ENCODE measurements around the gene RECQL5. TPM values are rescaled to one million over a fixed set of nuclear protein-coding genes. Genes with fewer than 3 reads are reported as not detected.

Gene RECQL5
- total and polyA plus RNA-seq, 2 donors (not counting 1 experiment from before 2014, with no cell fraction given) = 8.4 to 26.3 TPM

- Histone ChIP-seq H3K4me1 (ENCODE audit: control insufficient read depth, extremely low read depth, insufficient read depth, low read length) (peaks cover 14% of the 10 kb centered on the region), H3K79me2 (ENCODE audit: control insufficient read depth, insufficient read depth, low read length) (no peaks in the 10 kb centered on the region), H4K20me1 (ENCODE audit: control insufficient read depth, extremely low read depth, insufficient read depth, low read length) (no peaks in the 10 kb centered on the region), H3K27me3 (ENCODE audit: control insufficient read depth, insufficient read depth, low read length) (no peaks in the 10 kb centered on the region), H3K9ac (ENCODE audit: insufficient read depth, low read length) (no peak overlapping the region), H3K36me3 (ENCODE audit: control insufficient read depth, insufficient read depth, low read length) (no peaks in the 10 kb centered on the region), H2AFZ (ENCODE audit: low read length) (no peak overlapping the region), H3K9me3 (ENCODE audit: control insufficient read depth, insufficient read depth, low read depth, low read length) (no peaks in the 10 kb centered on the region), H3K4me2 (ENCODE audit: extremely low read depth, insufficient read depth, low read length) (no peak overlapping the region), H3K4me3 (replicated peaks in 1 of 4; ENCODE audit: control extremely low read depth in 1 of 4, insufficient read depth in 1 of 4, low read depth in 3 of 4, low read length in 4 of 4) (no peak overlapping the region), H3K27ac (ENCODE audit: insufficient read depth, low read length) (no peak overlapping the region)
- TF ChIP-seq, protein P1, sequence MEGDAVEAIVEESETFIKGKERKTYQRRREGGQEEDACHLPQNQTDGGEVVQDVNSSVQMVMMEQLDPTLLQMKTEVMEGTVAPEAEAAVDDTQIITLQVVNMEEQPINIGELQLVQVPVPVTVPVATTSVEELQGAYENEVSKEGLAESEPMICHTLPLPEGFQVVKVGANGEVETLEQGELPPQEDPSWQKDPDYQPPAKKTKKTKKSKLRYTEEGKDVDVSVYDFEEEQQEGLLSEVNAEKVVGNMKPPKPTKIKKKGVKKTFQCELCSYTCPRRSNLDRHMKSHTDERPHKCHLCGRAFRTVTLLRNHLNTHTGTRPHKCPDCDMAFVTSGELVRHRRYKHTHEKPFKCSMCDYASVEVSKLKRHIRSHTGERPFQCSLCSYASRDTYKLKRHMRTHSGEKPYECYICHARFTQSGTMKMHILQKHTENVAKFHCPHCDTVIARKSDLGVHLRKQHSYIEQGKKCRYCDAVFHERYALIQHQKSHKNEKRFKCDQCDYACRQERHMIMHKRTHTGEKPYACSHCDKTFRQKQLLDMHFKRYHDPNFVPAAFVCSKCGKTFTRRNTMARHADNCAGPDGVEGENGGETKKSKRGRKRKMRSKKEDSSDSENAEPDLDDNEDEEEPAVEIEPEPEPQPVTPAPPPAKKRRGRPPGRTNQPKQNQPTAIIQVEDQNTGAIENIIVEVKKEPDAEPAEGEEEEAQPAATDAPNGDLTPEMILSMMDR (conservative IDR thresholded peaks at IDR 0.05 in 1 of 2, IDR thresholded peaks at IDR 0.05 in 1 of 2; ENCODE audit: low read depth in 1 of 2, low read length in 2 of 2) = no peak
- no peak for TF ChIP-seq EZH2 (IDR thresholded peaks at IDR 0.05; ENCODE audit: low read length, missing control alignments)
- DNase-seq (ENCODE audit: low read depth in 2 of 2) = no peak
These were observed 36.7 kb downstream of the RECQL5 start for GRCh38 chr17:75630071-75630917.

DNA sequence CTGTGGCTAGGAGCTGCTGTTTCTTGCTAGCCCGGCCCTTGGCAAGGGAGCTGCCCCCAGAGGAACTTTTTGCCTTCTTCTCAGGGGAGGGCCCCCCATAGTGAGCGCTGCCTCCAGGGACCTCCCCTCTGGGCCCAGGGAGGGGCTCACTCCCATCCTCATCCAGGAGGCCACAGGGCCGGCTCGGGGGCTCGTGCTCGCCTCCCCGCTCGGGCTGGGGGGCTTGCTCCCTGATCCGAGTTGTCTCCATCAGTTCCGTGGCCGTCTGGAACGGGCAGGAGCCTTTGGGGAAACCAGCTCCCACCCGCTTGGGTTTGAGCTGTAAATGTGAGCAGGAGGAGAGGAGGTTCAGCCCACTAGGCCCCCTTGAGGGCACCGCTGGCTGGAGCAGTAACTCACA lies 37.8 kb downstream of the RECQL5 start:
- Histone ChIP-seq H3K4me2 (ENCODE audit: extremely low read depth, insufficient read depth, low read length) (no peak overlapping the region), H3K27me3 (ENCODE audit: control insufficient read depth, insufficient read depth, low read length) (no peaks in the 10 kb centered on the region), H3K9me3 (ENCODE audit: control insufficient read depth, insufficient read depth, low read depth, low read length) (no peaks in the 10 kb centered on the region), H3K79me2 (ENCODE audit: control insufficient read depth, insufficient read depth, low read length) (no peaks in the 10 kb centered on the region), H3K36me3 (ENCODE audit: control insufficient read depth, insufficient read depth, low read length) (no peaks in the 10 kb centered on the region), H3K27ac (ENCODE audit: insufficient read depth, low read length) (no peak overlapping the region), H3K4me1 (ENCODE audit: control insufficient read depth, extremely low read depth, insufficient read depth, low read length) (peaks cover 12% of the 10 kb centered on the region), H4K20me1 (ENCODE audit: control insufficient read depth, extremely low read depth, insufficient read depth, low read length) (no peaks in the 10 kb centered on the region), H3K9ac (ENCODE audit: insufficient read depth, low read length) (no peak overlapping the region), H3K4me3 (replicated peaks in 1 of 4; ENCODE audit: control extremely low read depth in 1 of 4, insufficient read depth in 1 of 4, low read depth in 3 of 4, low read length in 4 of 4) (no peak overlapping the region), H2AFZ (ENCODE audit: low read length) (no peak overlapping the region)
- DNase-seq (ENCODE audit: low read depth in 2 of 2) = no peak
- TF ChIP-seq EZH2 (IDR thresholded peaks at IDR 0.05; ENCODE audit: low read length, missing control alignments) = no peak
- TF ChIP-seq, protein P1 (conservative IDR thresholded peaks at IDR 0.05 in 1 of 2, IDR thresholded peaks at IDR 0.05 in 1 of 2; ENCODE audit: low read depth in 1 of 2, low read length in 2 of 2) = no peak

DNA sequence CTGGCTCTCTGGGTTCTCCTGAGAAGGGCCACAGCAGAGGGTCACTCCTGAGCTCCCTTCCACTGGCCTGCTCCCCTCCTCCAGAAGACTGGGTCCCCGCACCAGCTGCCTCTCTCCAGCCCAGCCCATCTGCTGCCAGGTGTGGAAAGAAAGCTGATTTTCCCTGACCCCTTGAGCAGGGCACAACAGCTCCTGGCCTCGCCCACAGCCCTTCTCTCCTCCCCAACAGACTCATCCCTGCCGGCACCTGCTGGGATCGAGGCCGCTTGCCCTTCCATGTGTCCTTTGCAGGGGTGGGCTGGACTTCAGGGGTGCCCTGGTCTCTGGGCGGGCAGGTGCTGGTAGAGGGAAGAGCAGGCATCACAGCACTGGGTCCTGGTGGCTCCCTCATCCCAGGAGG lies 38.5 kb downstream of the RECQL5 start:
- DNase-seq (ENCODE audit: low read depth in 2 of 2) = no peak
- H2AFZ ChIP-seq (ENCODE audit: low read length) = no peak overlapping the region
- H3K36me3 ChIP-seq (ENCODE audit: control insufficient read depth, insufficient read depth, low read length) = no peaks in the 10 kb centered on the region
- no peak for TF ChIP-seq EZH2 (IDR thresholded peaks at IDR 0.05; ENCODE audit: low read length, missing control alignments)
- TF ChIP-seq, protein P1 (conservative IDR thresholded peaks at IDR 0.05 in 1 of 2, IDR thresholded peaks at IDR 0.05 in 1 of 2; ENCODE audit: low read depth in 1 of 2, low read length in 2 of 2) = no peak
- H3K4me3 ChIP-seq (replicated peaks in 1 of 4; ENCODE audit: control extremely low read depth in 1 of 4, insufficient read depth in 1 of 4, low read depth in 3 of 4, low read length in 4 of 4) = no peak overlapping the region
- no peak overlapping the region for H3K27ac ChIP-seq (ENCODE audit: insufficient read depth, low read length)
- H4K20me1 ChIP-seq (ENCODE audit: control insufficient read depth, extremely low read depth, insufficient read depth, low read length) = no peaks in the 10 kb centered on the region
- no peak overlapping the region for H3K9ac ChIP-seq (ENCODE audit: insufficient read depth, low read length)
- H3K9me3 ChIP-seq (ENCODE audit: control insufficient read depth, insufficient read depth, low read depth, low read length) = no peaks in the 10 kb centered on the region
- no peak overlapping the region for H3K4me2 ChIP-seq (ENCODE audit: extremely low read depth, insufficient read depth, low read length)
- H3K4me1 ChIP-seq (ENCODE audit: control insufficient read depth, extremely low read depth, insufficient read depth, low read length) = peaks cover 4% of the 10 kb centered on the region
- H3K79me2 ChIP-seq (ENCODE audit: control insufficient read depth, insufficient read depth, low read length) = no peaks in the 10 kb centered on the region
- no peaks in the 10 kb centered on the region for H3K27me3 ChIP-seq (ENCODE audit: control insufficient read depth, insufficient read depth, low read length)

Data from fibroblast of lung (primary cell).